Esophagus squamous epithelium (tissue), 5 donors: ENCODE data around the gene USP10. TPM values are rescaled to one million over a fixed set of nuclear protein-coding genes. Genes with fewer than 3 reads are reported as not detected.

ENCODE experiments used
- DNase-seq: peaks from one replicate; lab custom pipeline; 2025; lab: John Stamatoyannopoulos, UW
- H3K27ac ChIP-seq, 4 donors: fragments of 200-600 bp; sonication (generic); one replicate each; pipeline ENCODE4 v1.5.1; 2016 to 2019; ENCODE audit warnings: mild to moderate bottlenecking in 1 of 4
- H3K27me3 ChIP-seq, 4 donors: fragments of 200-600 bp; sonication (generic); 1 replicate in 3 of 4; 2 replicates in 1 of 4; pipeline versions ENCODE4 v1.5.1 to v1.6.0; 2017 to 2021; ENCODE audit warnings: antibody characterized with exemption in 1 of 4
- H3K36me3 ChIP-seq, 3 donors: fragments of 200-600 bp; sonication (generic); one replicate each; pipeline ENCODE4 v1.5.1; 2016 to 2019
- H3K4me1 ChIP-seq, 3 donors: fragments of 200-600 bp; sonication (generic); one replicate each; pipeline ENCODE4 v1.5.1; 2017 to 2019
- H3K4me3 ChIP-seq, 4 donors: fragments of 200-600 bp; sonication (generic); 1 replicate in 3 of 4; 2 replicates in 1 of 4; pipeline ENCODE4 v1.5.1; 2016 to 2019; ENCODE audit warnings: mild to moderate bottlenecking in 2 of 4, moderate library complexity in 1 of 4
- H3K9me3 ChIP-seq, 3 donors: fragments of 200-600 bp; sonication (generic); one replicate each; pipeline ENCODE4 v1.5.1; 2016 to 2019
- CTCF ChIP-seq, 6 experiments: fragments of 450-650 bp in 4 of 6; fragments of 200-600 bp in 2 of 6; sonication (generic) in 2 of 6; IDR thresholded peaks; one replicate each; pipeline ENCODE4 v1.5.1; 2016 to 2019; ENCODE audit warnings: antibody characterized with exemption in 6 of 6, mild to moderate bottlenecking in 4 of 6, moderate library complexity in 4 of 6
- POLR2A ChIP-seq, 4 donors: fragments of 450-650 bp; IDR thresholded peaks; one replicate each; pipeline ENCODE4 v1.6.1; 2017; ENCODE audit warnings: antibody characterized with exemption in 4 of 4, mild to moderate bottlenecking in 4 of 4, moderate library complexity in 3 of 4
- WGBS, 2 donors: methylation state at CpG; one replicate each; pipeline ENCODE4 v1.1.5; 2018; 5-methylcytosine and 5-hydroxymethylcytosine counted together
- intact Hi-C: fragments of 100-400 bp; cut with DNase I; formaldehyde crosslinking; loops from one replicate; pipeline ENCODE4 v1.15.0; 2022
- total RNA-seq, 4 donors: library from RNA; depleted of rRNA; stranded (reverse); fragments of >200 nt; gene quantifications; one replicate each; pipeline ENCODE4 v1.1.0, GENCODE V29; 2016
- donor health status: DM: yes; HTN: yes; CAD: no.

USP10 gene
- total RNA-seq, 4 donors from 2014 or later = 44.7 to 71.5 (median 56.0) TPM

DNA sequence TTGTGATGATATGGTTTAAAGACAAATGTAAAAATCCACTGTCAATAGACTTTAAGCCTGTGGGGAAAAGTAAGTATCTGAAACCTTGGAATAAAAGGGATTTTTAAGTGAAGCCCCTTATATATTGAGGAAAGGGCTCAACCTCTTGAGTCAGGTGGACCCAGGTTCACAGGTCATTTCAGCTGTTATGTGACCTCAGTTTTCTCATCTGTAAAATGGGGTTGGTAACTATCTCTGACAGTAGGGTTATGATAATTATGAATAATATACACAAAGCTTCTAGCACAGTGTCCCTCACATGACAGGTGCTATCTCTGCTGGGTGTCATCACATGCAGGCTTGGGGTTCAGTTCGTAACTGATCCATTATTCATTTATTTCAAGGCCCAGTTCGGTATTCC is 57.0 kb downstream of the USP10 start:
- no peaks in the 10 kb centered on the region for H3K27me3 ChIP-seq
- TF ChIP-seq POLR2A (IDR thresholded peaks at IDR 0.05) (no peak), CTCF (IDR thresholded peaks at IDR 0.05) (no peak)
- peaks cover 0 to 36% (median 0%) of the 10 kb centered on the region in 3 donors for H3K36me3 ChIP-seq
- DNase-seq = no peak
- H3K4me1 ChIP-seq = peaks cover 15 to 52% (median 17%) of the 10 kb centered on the region in 3 donors
- H3K27ac ChIP-seq = no peak overlapping the region
- intact Hi-C loops = loop anchor here (5.0 kb wide), 2 partner anchors 195 to 210 kb away; no protein-coding TSS in a partner anchor
- no peaks in the 10 kb centered on the region for H3K9me3 ChIP-seq
- WGBS, 2 donors = 39 to 50% methylated on average over 2 of the region's 2 CpGs
- H3K4me3 ChIP-seq = no peak overlapping the region

GRCh38 chr16:84758627-84759026 is 58.8 kb downstream of the USP10 start:
- Histone ChIP-seq H3K27me3 (no peaks in the 10 kb centered on the region), H3K27ac (peak overlapping the region in 2 of 4 donors; percentile 10 to 19), H3K4me3 (no peak overlapping the region), H3K4me1 (peaks cover 15 to 35% (median 17%) of the 10 kb centered on the region in 3 donors), H3K9me3 (no peaks in the 10 kb centered on the region), H3K36me3 (peaks cover 0 to 54% (median under 1%) of the 10 kb centered on the region in 3 donors)
- intact Hi-C loops = loop anchor here (5.0 kb wide), 2 partner anchors 194 to 209 kb away; no protein-coding TSS in a partner anchor
- no peak for DNase-seq
- 69 to 70% methylated on average over 7 of the region's 7 CpGs for WGBS, 2 donors
- TF ChIP-seq CTCF (IDR thresholded peaks at IDR 0.05) (no peak), POLR2A (IDR thresholded peaks at IDR 0.05) (no peak)

DNA sequence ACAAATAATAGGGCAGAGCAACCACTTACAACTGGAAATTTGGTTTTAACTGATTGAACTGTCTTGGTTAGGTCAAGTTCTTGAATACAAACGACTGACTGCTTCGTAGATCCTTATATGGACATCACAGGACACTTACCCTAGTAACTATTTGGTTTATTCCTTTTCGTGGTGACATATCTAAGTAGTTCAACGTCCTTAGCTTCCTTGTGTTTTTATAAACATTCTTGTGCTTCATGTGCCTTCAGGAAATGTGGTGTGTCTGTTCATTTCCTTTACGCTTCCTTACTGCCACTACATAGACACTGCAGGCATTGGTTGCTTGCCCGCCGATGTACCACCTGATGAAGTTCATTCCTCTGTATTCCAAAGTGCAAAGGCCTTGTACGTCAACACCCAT is 59.3 kb downstream of the USP10 start:
- TF ChIP-seq CTCF (IDR thresholded peaks at IDR 0.05) (no peak), POLR2A (IDR thresholded peaks at IDR 0.05) (no peak)
- Histone ChIP-seq H3K36me3 (peaks cover 0 to 58% (median 5%) of the 10 kb centered on the region in 3 donors), H3K4me3 (no peak overlapping the region), H3K4me1 (peaks cover 15 to 31% (median 17%) of the 10 kb centered on the region in 3 donors), H3K27ac (peak overlapping the region in 2 of 4 donors; percentile 10 to 19), H3K9me3 (no peaks in the 10 kb centered on the region), H3K27me3 (no peaks in the 10 kb centered on the region)
- WGBS, 2 donors = 57 to 69% methylated on average over 8 of the region's 8 CpGs
- intact Hi-C loops = loop anchor here (5.0 kb wide), 2 partner anchors 193 to 208 kb away; no protein-coding TSS in a partner anchor
- no peak for DNase-seq

GRCh38 chr16:84759906-84760305 is 60.1 kb downstream of the USP10 start:
- H3K27ac ChIP-seq = no peak overlapping the region
- no peak for TF ChIP-seq POLR2A (IDR thresholded peaks at IDR 0.05)
- TF ChIP-seq CTCF (IDR thresholded peaks at IDR 0.05) = no peak
- no peaks in the 10 kb centered on the region for H3K9me3 ChIP-seq
- peaks cover 7 to 22% (median 12%) of the 10 kb centered on the region in 3 donors for H3K4me1 ChIP-seq
- no peaks in the 10 kb centered on the region for H3K27me3 ChIP-seq
- no peak overlapping the region for H3K4me3 ChIP-seq
- DNase-seq = no peak
- intact Hi-C loops = loop anchor here (5.0 kb wide), 2 partner anchors 192 to 207 kb away; no protein-coding TSS in a partner anchor
- 92% methylated on average over 3 of the region's 3 CpGs for WGBS, 2 donors
- peaks cover 0 to 66% (median 10%) of the 10 kb centered on the region in 3 donors for H3K36me3 ChIP-seq

DNA sequence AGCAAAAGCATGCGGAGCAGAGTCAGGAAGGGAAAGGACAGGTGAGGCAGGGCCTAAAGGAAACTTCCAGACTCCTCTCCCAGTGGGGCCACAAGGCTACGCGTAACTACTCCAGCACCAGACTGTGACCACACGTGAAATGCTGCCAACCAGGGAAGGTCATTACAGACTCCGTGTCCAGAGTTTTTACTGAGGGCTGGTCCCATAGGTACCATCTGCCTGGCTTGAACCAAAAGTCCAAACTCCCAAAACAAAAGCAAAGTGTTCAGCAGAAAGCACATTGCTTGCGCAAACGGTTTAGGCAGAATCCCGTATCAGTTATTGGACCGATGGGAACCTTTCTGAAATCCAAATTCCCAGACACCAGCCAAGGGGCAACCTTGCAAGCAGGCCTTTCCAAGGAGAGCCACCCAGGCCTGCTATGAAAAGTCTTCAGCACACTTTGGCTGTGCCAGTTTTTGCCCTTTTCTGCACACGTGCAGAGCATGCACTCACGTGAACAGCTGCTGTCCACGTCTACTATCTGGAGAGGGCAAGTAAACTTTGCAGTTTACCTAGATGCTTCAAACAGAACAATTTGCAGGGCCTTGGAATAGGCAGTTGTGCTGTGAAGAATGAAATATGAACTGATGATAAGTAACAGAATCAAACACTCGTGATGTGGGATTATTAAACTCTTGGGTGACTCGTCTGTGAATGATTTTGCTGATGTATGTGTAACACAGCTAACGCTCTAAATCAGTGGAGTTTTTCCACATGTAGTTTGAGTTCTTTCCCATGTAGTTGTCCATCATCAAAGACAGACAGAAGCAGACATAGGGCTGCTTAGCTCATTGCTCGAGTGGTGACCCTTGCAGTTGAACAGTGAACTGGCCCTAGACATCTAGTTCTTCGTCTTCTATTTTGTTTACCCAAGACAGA is 61.9 kb downstream of the USP10 start:
- TF ChIP-seq POLR2A (IDR thresholded peaks at IDR 0.05) (no peak), CTCF (IDR thresholded peaks at IDR 0.05) (no peak)
- Histone ChIP-seq H3K27ac (no peak overlapping the region), H3K27me3 (no peaks in the 10 kb centered on the region), H3K4me1 (peaks cover 0 to 7% (median 3%) of the 10 kb centered on the region in 3 donors), H3K9me3 (no peaks in the 10 kb centered on the region), H3K36me3 (peaks cover 0 to 84% (median 21%) of the 10 kb centered on the region in 3 donors), H3K4me3 (no peak overlapping the region)
- no peak for DNase-seq
- 79 to 84% methylated on average over 17 of the region's 17 CpGs for WGBS, 2 donors
- intact Hi-C loops = no loop called here
